Activated gamma-delta T cell treated with anti-CD3 and anti-CD28 coated beads, Interleukin-2, amount 50 U/mL, for 16 hours (primary cell): ENCODE measurements around the gene ITGB4.
"Not testable (repeated sequence)": the region's sequence is repeated elsewhere in the genome, so short reads cannot be mapped to it uniquely, and the experiment has no call there.

Source experiments
- DNase-seq: peaks from one replicate; pipeline ENCODE4 v3.0.0-alpha.2; 2020; ENCODE audit warnings: low read depth

ITGB4 gene

GRCh38 chr17:75771334-75772281 lies 50.3 kb downstream of the ITGB4 start:
- no peak for DNase-seq

- DNase-seq, result no peak
These were observed 52.0 kb downstream of the ITGB4 start for GRCh38 chr17:75773121-75773807.

- no peak for DNase-seq
These were observed 52.7 kb downstream of the ITGB4 start for GRCh38 chr17:75773808-75774470.

GRCh38 chr17:75774471-75774990 lies 53.3 kb downstream of the ITGB4 start:
- no peak for DNase-seq

- DNase-seq, result no peak
These were observed 53.9 kb downstream of the ITGB4 start for GRCh38 chr17:75774991-75775668.

- DNase-seq, result no peak
These were observed 55.4 kb downstream of the ITGB4 start for GRCh38 chr17:75776386-75777295.

GRCh38 chr17:75777296-75777922 lies 56.1 kb downstream of the ITGB4 start:
- DNase-seq, result no peak

- DNase-seq, result not testable (repeated sequence)
These were observed 57.0 kb downstream of the ITGB4 start for GRCh38 chr17:75778066-75778860.

- no peak for DNase-seq
These were observed 57.6 kb downstream of the ITGB4 start for GRCh38 chr17:75778861-75779249.

- DNase-seq, result peak; percentile 89
These were observed 58.2 kb downstream of the ITGB4 start for GRCh38 chr17:75779250-75779986.

- no peak for DNase-seq
These were observed 59.0 kb downstream of the ITGB4 start for GRCh38 chr17:75779987-75780889.

- DNase-seq, result no peak
These were observed 62.0 kb downstream of the ITGB4 start for GRCh38 chr17:75783069-75783783.

- DNase-seq, result no peak
These were observed 62.7 kb downstream of the ITGB4 start for GRCh38 chr17:75783803-75784472.

GRCh38 chr17:75784473-75785015 lies 63.3 kb downstream of the ITGB4 start, which contains the start of gene UNK:
Gene UNK (plus strand): TSS chr17:75784806. CDS start chr17:75784881, 75 bp downstream.
- peak; percentile 92 for DNase-seq

GRCh38 chr17:75785016-75785890 lies 64.0 kb downstream of the ITGB4 start:
- peak; percentile 85 for DNase-seq
